HL-60/S4 treated with phorbol 12-myristate 13-acetate at 8.2 ng/mL for 4 days and 3 days (cell line): ENCODE data around the gene DELE1.

ENCODE experiments used
- in situ Hi-C: fragments of 300-500 bp; cut with MboI; formaldehyde crosslinking; loops from 2 replicates; pipeline ENCODE4 v1.15.0; 2022; ENCODE audit warnings: low sequenced_read_pairs

DELE1 gene

GRCh38 chr5:141982626-141983025 lies 59.0 kb downstream of the DELE1 start:
- in situ Hi-C loops: no loop called here

GRCh38 chr5:141986072-141986471 lies 62.4 kb downstream of the DELE1 start:
- in situ Hi-C loops: no loop called here

- in situ Hi-C loops: no loop called here
Measured at GRCh38 chr5:141989720-141990119, 66.0 kb downstream of the DELE1 start.
